ENCODE results near the gene LAMTOR3.

LAMTOR3 gene

DNA sequence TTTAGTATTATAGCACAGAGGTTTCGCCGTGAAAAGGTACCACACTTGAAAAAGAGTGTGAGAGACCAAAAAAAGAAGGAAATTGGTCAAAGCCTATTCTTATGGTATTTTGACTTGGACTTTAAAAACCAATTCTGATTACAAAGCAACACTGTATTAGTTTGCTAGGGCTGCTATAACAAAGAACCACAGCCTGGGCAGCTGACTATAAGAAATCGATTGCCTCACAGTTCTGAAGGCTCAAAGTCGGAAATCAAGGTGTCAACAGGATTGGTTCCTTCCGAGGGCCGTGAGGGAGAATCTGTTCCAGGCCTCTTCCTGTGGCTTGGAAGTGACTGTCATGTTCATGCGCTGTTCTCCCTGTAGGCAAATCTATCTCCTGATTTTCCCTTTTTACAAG is 59.7 kb downstream of the LAMTOR3 start:
- Histone ChIP-seq H3K27me3 (replicated peaks; ENCODE audit: insufficient read depth, low read length) (no peaks in the 10 kb centered on the region), H3K79me2 (ENCODE audit: low read length) (peaks cover 90% of the 10 kb centered on the region), H3K9me2 (replicated peaks; ENCODE audit: insufficient read depth, low read length) (no peaks in the 10 kb centered on the region), H2AFZ (ENCODE audit: low read length) (no peak overlapping the region), H3K4me2 (ENCODE audit: low read depth, low read length) (no peak overlapping the region), H3F3A (ENCODE audit: insufficient read depth, low read length) (no peaks in the 10 kb centered on the region), H3K9ac (ENCODE audit: low read length) (no peak overlapping the region), H3K36me3 (replicated peaks; ENCODE audit: insufficient read depth, low read length) (peaks cover 4% of the 10 kb centered on the region; the same call in 1 of the 2 replicates), H3K4me1 (ENCODE audit: low read length) (no peaks in the 10 kb centered on the region), H3K27ac (ENCODE audit: low read length) (no peak overlapping the region), H3K4me3 (ENCODE audit: low read length) (no peak overlapping the region), H4K20me1 (ENCODE audit: insufficient read depth, low read length) (peaks cover 8% of the 10 kb centered on the region; the same call in 1 of the 2 replicates), H3K9me3 (replicated peaks; ENCODE audit: insufficient read depth, low read length) (no peaks in the 10 kb centered on the region)
- TF ChIP-seq EZH2 (optimal IDR thresholded peaks at IDR 0.05; ENCODE audit: low read depth, low read length) = no peak
- no peak for TF ChIP-seq EZH2phosphoT487 (IDR thresholded peaks at IDR 0.05; ENCODE audit: low read length)
- TF ChIP-seq, protein P1, sequence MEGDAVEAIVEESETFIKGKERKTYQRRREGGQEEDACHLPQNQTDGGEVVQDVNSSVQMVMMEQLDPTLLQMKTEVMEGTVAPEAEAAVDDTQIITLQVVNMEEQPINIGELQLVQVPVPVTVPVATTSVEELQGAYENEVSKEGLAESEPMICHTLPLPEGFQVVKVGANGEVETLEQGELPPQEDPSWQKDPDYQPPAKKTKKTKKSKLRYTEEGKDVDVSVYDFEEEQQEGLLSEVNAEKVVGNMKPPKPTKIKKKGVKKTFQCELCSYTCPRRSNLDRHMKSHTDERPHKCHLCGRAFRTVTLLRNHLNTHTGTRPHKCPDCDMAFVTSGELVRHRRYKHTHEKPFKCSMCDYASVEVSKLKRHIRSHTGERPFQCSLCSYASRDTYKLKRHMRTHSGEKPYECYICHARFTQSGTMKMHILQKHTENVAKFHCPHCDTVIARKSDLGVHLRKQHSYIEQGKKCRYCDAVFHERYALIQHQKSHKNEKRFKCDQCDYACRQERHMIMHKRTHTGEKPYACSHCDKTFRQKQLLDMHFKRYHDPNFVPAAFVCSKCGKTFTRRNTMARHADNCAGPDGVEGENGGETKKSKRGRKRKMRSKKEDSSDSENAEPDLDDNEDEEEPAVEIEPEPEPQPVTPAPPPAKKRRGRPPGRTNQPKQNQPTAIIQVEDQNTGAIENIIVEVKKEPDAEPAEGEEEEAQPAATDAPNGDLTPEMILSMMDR (IDR thresholded peaks at IDR 0.05; ENCODE audit: low read length) = no peak
- DNase-seq = no peak

DNA sequence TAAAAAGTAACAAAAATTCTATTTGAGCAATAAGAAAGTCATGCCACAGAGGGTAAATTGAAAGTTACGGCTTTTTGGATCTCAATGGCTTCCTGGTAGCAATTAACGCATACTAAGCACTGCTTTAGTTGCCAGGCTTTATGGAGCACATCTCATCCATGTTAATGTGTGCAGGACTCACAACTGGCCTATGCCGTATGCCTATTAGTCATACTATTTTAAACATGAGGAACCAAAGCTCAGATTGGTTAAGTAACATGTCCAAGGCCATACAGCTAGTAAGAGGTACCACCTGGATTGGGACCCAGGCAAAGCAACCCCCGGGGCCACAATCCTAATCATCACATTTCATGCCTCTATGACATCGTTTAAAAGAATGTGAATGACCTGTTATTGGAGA is 60.5 kb downstream of the LAMTOR3 start:
- Histone ChIP-seq H3F3A (ENCODE audit: insufficient read depth, low read length) (no peaks in the 10 kb centered on the region), H3K4me2 (ENCODE audit: low read depth, low read length) (no peak overlapping the region), H3K4me1 (ENCODE audit: low read length) (0 out of 2 replicates have a peak, but pooled peaks cover under 1% of the 10 kb centered on the region), H3K4me3 (ENCODE audit: low read length) (no peak overlapping the region), H3K79me2 (ENCODE audit: low read length) (peaks cover 93% of the 10 kb centered on the region), H3K36me3 (replicated peaks; ENCODE audit: insufficient read depth, low read length) (peaks cover 4% of the 10 kb centered on the region; the same call in 1 of the 2 replicates), H2AFZ (ENCODE audit: low read length) (no peak overlapping the region), H3K9me3 (replicated peaks; ENCODE audit: insufficient read depth, low read length) (no peaks in the 10 kb centered on the region), H3K27ac (ENCODE audit: low read length) (no peak overlapping the region), H3K27me3 (replicated peaks; ENCODE audit: insufficient read depth, low read length) (no peaks in the 10 kb centered on the region), H3K9ac (ENCODE audit: low read length) (no peak overlapping the region), H4K20me1 (ENCODE audit: insufficient read depth, low read length) (peaks cover 8% of the 10 kb centered on the region; the same call in 1 of the 2 replicates), H3K9me2 (replicated peaks; ENCODE audit: insufficient read depth, low read length) (no peaks in the 10 kb centered on the region)
- no peak for DNase-seq
- TF ChIP-seq EZH2 (optimal IDR thresholded peaks at IDR 0.05; ENCODE audit: low read depth, low read length) (no peak), EZH2phosphoT487 (IDR thresholded peaks at IDR 0.05; ENCODE audit: low read length) (no peak)
- TF ChIP-seq, protein P1 (IDR thresholded peaks at IDR 0.05; ENCODE audit: low read length) = no peak

DNA sequence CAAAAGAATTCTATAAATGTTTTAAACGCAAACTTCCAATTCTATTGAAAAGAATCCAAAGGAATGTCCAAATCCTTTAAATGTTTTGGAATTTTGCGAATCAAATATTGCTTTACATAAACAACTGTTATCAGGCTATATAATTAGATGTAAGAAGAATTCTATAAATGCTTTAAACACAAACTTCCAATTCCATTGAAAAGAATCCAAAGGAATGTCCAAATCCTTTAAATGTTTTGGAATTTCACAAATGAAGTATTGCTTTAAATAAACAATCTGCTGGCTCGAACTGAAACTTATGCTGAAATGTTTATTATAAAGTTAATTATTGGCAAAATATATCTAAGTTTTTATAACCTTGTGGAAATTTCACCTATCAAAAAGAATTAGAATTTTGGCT is 61.5 kb downstream of the LAMTOR3 start:
- Histone ChIP-seq H3K9me2 (replicated peaks; ENCODE audit: insufficient read depth, low read length) (no peaks in the 10 kb centered on the region), H3K4me2 (ENCODE audit: low read depth, low read length) (no peak overlapping the region), H2AFZ (ENCODE audit: low read length) (no peak overlapping the region), H3K9ac (ENCODE audit: low read length) (no peak overlapping the region), H3K36me3 (replicated peaks; ENCODE audit: insufficient read depth, low read length) (peaks cover 4% of the 10 kb centered on the region; the same call in 1 of the 2 replicates), H3K4me1 (ENCODE audit: low read length) (0 out of 2 replicates have a peak, but pooled peaks cover 7% of the 10 kb centered on the region), H3K4me3 (ENCODE audit: low read length) (no peak overlapping the region), H3K79me2 (ENCODE audit: low read length) (peaks cover 95% of the 10 kb centered on the region), H3K27ac (ENCODE audit: low read length) (no peak overlapping the region), H3K27me3 (replicated peaks; ENCODE audit: insufficient read depth, low read length) (no peaks in the 10 kb centered on the region), H3F3A (ENCODE audit: insufficient read depth, low read length) (peaks cover under 1% of the 10 kb centered on the region; the same call in 1 of the 2 replicates), H4K20me1 (ENCODE audit: insufficient read depth, low read length) (peaks cover 8% of the 10 kb centered on the region; the same call in 1 of the 2 replicates), H3K9me3 (replicated peaks; ENCODE audit: insufficient read depth, low read length) (no peaks in the 10 kb centered on the region)
- no peak for TF ChIP-seq EZH2 (optimal IDR thresholded peaks at IDR 0.05; ENCODE audit: low read depth, low read length)
- TF ChIP-seq EZH2phosphoT487 (IDR thresholded peaks at IDR 0.05; ENCODE audit: low read length) = no peak
- TF ChIP-seq, protein P1 (IDR thresholded peaks at IDR 0.05; ENCODE audit: low read length) = no peak
- no peak for DNase-seq
